B cell (primary cell): ENCODE results near the gene PRDM5. TPM values are rescaled to one million over a fixed set of nuclear protein-coding genes. Genes with fewer than 3 reads are reported as not detected.

Experiments
- ATAC-seq: fragments of 200-7000 bp; cut with Tn5 transposase; one replicate; pipeline ENCODE4 v1.10.0; 2021; ENCODE audit warnings: low read depth, mild to moderate bottlenecking, moderate number of reproducible peaks, moderate library complexity
- CTCF ChIA-PET: fragments of 350-600 bp; sonication (Branson Sonifier 250); formaldehyde crosslinking; loops from one replicate; lab custom pipeline; 2021; ENCODE audit warnings: antibody characterized with exemption, inconsistent platforms; lab: Charles Lee
- POLR2A ChIA-PET: fragments of 350-600 bp; sonication (Branson Sonifier 250); formaldehyde crosslinking; loops from one replicate; lab custom pipeline; 2021; ENCODE audit warnings: antibody characterized with exemption; lab: Charles Lee
- DNase-seq: peaks from one replicate; pipeline ENCODE4 v3.0.0; 2013
- H2AFZ ChIP-seq: 2 replicates; pipeline ENCODE4 v1.6.1; 2012; ENCODE audit warnings: mild to moderate bottlenecking, low read depth, low read length; ENCODE audit not compliant: insufficient read depth, poor library complexity, severe bottlenecking
- H3K27ac ChIP-seq, 2 donors: 1 replicate in 1 of 2; 2 replicates in 1 of 2; pipeline ENCODE4 v1.5.1; 2012 to 2013; ENCODE audit warnings: low read length in 2 of 2, mild to moderate bottlenecking in 2 of 2, moderate library complexity in 1 of 2
- H3K27me3 ChIP-seq, 4 experiments: fragments of 200-600 bp in 1 of 4; sonication (generic) in 1 of 4; replicated peaks in 1 of 4; 1 replicate in 2 of 4; 2 replicates in 2 of 4; pipeline versions ENCODE4 v1.6.1 to v1.7.0; 2013 to 2016; ENCODE audit warnings: low read length in 3 of 4, mild to moderate bottlenecking in 2 of 4, mixed read lengths in 1 of 4, moderate library complexity in 1 of 4; ENCODE audit not compliant: insufficient read depth in 4 of 4, control insufficient read depth in 3 of 4; ENCODE audit errors: control extremely low read depth in 1 of 4
- H3K36me3 ChIP-seq, 2 experiments: replicated peaks in 1 of 2; 1 replicate in 1 of 2; 2 replicates in 1 of 2; pipeline versions ENCODE4 v1.6.1 to v1.7.1; 2013; ENCODE audit warnings: low read length in 1 of 2; ENCODE audit not compliant: insufficient read depth in 2 of 2, control insufficient read depth in 1 of 2; ENCODE audit errors: control extremely low read depth in 1 of 2, extremely low read depth in 1 of 2
- H3K4me1 ChIP-seq, 2 donors: fragments of 200-600 bp in 1 of 2; sonication (generic) in 1 of 2; 1 replicate in 1 of 2; 2 replicates in 1 of 2; pipeline versions ENCODE4 v1.5.1 to v1.6.1; 2013 to 2017; ENCODE audit warnings: low read length in 2 of 2; ENCODE audit not compliant: control insufficient read depth in 2 of 2, insufficient read depth in 2 of 2
- H3K4me2 ChIP-seq: replicated peaks from 2 replicates; pipeline ENCODE3; 2012; ENCODE audit warnings: mild to moderate bottlenecking, low read depth, low read length; ENCODE audit not compliant: poor library complexity, severe bottlenecking
- H3K4me3 ChIP-seq, 5 experiments: fragments of 200-600 bp in 1 of 5; sonication (generic) in 1 of 5; 1 replicate in 3 of 5; 2 replicates in 2 of 5; pipeline versions ENCODE4 v1.5.1 to v1.7.0; 2011 to 2016; ENCODE audit warnings: low read length in 4 of 5, mild to moderate bottlenecking in 4 of 5, low read depth in 2 of 5, control low read depth in 1 of 5, moderate library complexity in 1 of 5; ENCODE audit not compliant: insufficient read depth in 1 of 5; ENCODE audit errors: control extremely low read depth in 1 of 5, extremely low read depth in 1 of 5
- H3K79me2 ChIP-seq: fragments of 200-600 bp; sonication (generic); one replicate; pipeline ENCODE4 v1.6.0; 2016; ENCODE audit warnings: low read length; ENCODE audit not compliant: control insufficient read depth, insufficient read depth
- H3K9ac ChIP-seq: fragments of 200-600 bp; sonication (generic); 2 replicates; pipeline ENCODE4 v1.6.1; 2017; ENCODE audit warnings: mild to moderate bottlenecking, low read length, moderate library complexity
- H3K9me3 ChIP-seq, 3 donors: one replicate each; pipeline versions ENCODE4 v1.6.1 to v1.7.1; 2013; ENCODE audit warnings: low read length in 2 of 3; ENCODE audit not compliant: control insufficient read depth in 2 of 3, insufficient read depth in 1 of 3; ENCODE audit errors: control extremely low read depth in 1 of 3
- H4K20me1 ChIP-seq: 2 replicates; pipeline ENCODE4 v1.6.0; 2012; ENCODE audit warnings: mild to moderate bottlenecking, low read length; ENCODE audit not compliant: insufficient read depth, control insufficient read depth, poor library complexity, severe bottlenecking
- H3K27ac Mint-ChIP-seq: one replicate; pipeline ENCODE4 v1.8.0; 2021; ENCODE audit warnings: mixed read lengths
- H3K27me3 Mint-ChIP-seq: one replicate; pipeline ENCODE4 v1.8.0; 2021; ENCODE audit warnings: mixed read lengths
- H3K4me1 Mint-ChIP-seq: one replicate; pipeline ENCODE4 v1.8.0; 2021; ENCODE audit warnings: mixed read lengths
- H3K4me3 Mint-ChIP-seq: one replicate; pipeline ENCODE4 v1.8.0; 2021; ENCODE audit warnings: mixed read lengths
- H3K9me3 Mint-ChIP-seq: one replicate; pipeline ENCODE4 v1.8.0; 2022; ENCODE audit warnings: mixed read lengths; ENCODE audit not compliant: insufficient read depth
- EZH2 ChIP-seq: IDR thresholded peaks from 2 replicates; pipeline ENCODE4 v1.6.1; 2012; ENCODE audit warnings: borderline replicate concordance, low read depth, mild to moderate bottlenecking, moderate library complexity, low read length; ENCODE audit not compliant: insufficient read depth, poor library complexity, severe bottlenecking
- WGBS: methylation state at CpG from one replicate; pipeline ENCODE4 v1.1.5; 2013; ENCODE audit warnings: missing lambda C conversion rate; ENCODE audit not compliant: insufficient coverage; 5-methylcytosine and 5-hydroxymethylcytosine counted together
- intact Hi-C: fragments of 100-400 bp; cut with micrococcal nuclease; formaldehyde crosslinking; loops from one replicate; pipeline ENCODE4 v1.10.0; 2022
- polyA plus RNA-seq: library from polyadenylated mRNA; depleted of rRNA; stranded (reverse); fragments of >200 nt; gene quantifications from 2 replicates; pipeline ENCODE4 v1.2.3, GENCODE V29; 2012
- total RNA-seq, 2 donors: library from RNA; stranded (reverse); fragments of 120-200 nt in 1 of 2; gene quantifications; 1 replicate in 1 of 2; 2 replicates in 1 of 2; pipeline versions ENCODE4 v1.2.3 to v1.2.4, GENCODE V29; 2013 to 2022
- TF ChIP-seq, protein P1 (sequence below): fragments of 200-600 bp; IDR thresholded peaks from one replicate; pipeline ENCODE4 v1.8.0; 2022; ENCODE audit warnings: antibody characterized with exemption, mild to moderate bottlenecking

PRDM5 gene
- total and polyA plus RNA-seq, 2 donors (not counting 1 experiment from before 2014, with no cell fraction given): not detected

GRCh38 chr4:120671538-120671937 lies 251.0 kb downstream of the PRDM5 start:
- Histone ChIP-seq H3K9me3 (peaks cover 0 to 5% (median 0%) of the 10 kb centered on the region in 3 donors), H3K79me2 (no peaks in the 10 kb centered on the region), H3K27ac (no peak overlapping the region), H3K36me3 (no peaks in the 10 kb centered on the region), H4K20me1 (no peaks in the 10 kb centered on the region), H3K4me3 (no peak overlapping the region), H3K4me1 (no peaks in the 10 kb centered on the region), H3K9ac (no peak overlapping the region), H3K27me3 (no peaks in the 10 kb centered on the region), H2AFZ (no peak overlapping the region), H3K4me2 (no peak overlapping the region)
- ATAC-seq: no peak
- H3K27me3 Mint-ChIP-seq: no peaks in the 10 kb centered on the region
- H3K4me3 Mint-ChIP-seq: no peak overlapping the region
- ChIA-PET CTCF (no interaction called here), POLR2A (no interaction called here)
- peaks cover 2% of the 10 kb centered on the region for H3K9me3 Mint-ChIP-seq
- DNase-seq: no peak
- no peaks in the 10 kb centered on the region for H3K4me1 Mint-ChIP-seq
- no peak overlapping the region for H3K27ac Mint-ChIP-seq
- no CpG with 5 or more reads among the region's 3 CpGs for WGBS
- TF ChIP-seq, protein P1, sequence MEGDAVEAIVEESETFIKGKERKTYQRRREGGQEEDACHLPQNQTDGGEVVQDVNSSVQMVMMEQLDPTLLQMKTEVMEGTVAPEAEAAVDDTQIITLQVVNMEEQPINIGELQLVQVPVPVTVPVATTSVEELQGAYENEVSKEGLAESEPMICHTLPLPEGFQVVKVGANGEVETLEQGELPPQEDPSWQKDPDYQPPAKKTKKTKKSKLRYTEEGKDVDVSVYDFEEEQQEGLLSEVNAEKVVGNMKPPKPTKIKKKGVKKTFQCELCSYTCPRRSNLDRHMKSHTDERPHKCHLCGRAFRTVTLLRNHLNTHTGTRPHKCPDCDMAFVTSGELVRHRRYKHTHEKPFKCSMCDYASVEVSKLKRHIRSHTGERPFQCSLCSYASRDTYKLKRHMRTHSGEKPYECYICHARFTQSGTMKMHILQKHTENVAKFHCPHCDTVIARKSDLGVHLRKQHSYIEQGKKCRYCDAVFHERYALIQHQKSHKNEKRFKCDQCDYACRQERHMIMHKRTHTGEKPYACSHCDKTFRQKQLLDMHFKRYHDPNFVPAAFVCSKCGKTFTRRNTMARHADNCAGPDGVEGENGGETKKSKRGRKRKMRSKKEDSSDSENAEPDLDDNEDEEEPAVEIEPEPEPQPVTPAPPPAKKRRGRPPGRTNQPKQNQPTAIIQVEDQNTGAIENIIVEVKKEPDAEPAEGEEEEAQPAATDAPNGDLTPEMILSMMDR: no peak
- TF ChIP-seq EZH2: no peak
- intact Hi-C loops: no loop called here

DNA sequence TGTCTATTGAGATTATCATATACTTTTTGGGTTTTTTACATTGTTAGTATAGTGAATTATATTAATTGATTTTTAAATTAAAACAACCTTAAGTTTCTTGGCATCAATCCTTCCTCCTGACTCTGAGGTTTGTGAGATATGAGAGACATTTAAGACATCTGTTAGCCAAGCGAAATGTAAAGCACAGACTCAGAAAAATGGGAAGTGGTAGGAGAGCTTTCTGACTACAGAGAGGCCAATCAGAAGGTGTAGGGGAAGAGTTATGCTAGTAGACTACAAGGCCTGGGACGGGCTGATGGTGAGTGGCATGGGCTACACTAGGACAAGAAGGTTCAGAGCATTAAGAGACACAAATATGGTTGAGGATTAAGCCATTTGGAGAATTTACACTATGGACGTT lies 255.4 kb downstream of the PRDM5 start:
- 72% methylated on average over 3 of the region's 3 CpGs for WGBS
- CTCF ChIA-PET: no interaction called here
- POLR2A ChIA-PET: no interaction called here
- Histone ChIP-seq H4K20me1 (no peaks in the 10 kb centered on the region), H2AFZ (no peak overlapping the region), H3K9me3 (no peaks in the 10 kb centered on the region), H3K4me1 (no peaks in the 10 kb centered on the region), H3K4me2 (no peak overlapping the region), H3K9ac (no peak overlapping the region), H3K4me3 (no peak overlapping the region), H3K36me3 (no peaks in the 10 kb centered on the region), H3K27me3 (no peaks in the 10 kb centered on the region), H3K79me2 (no peaks in the 10 kb centered on the region), H3K27ac (no peak overlapping the region)
- Mint-ChIP-seq H3K4me3 (no peak overlapping the region), H3K9me3 (no peaks in the 10 kb centered on the region), H3K4me1 (no peaks in the 10 kb centered on the region), H3K27me3 (no peaks in the 10 kb centered on the region), H3K27ac (no peak overlapping the region)
- TF ChIP-seq, protein P1: no peak
- TF ChIP-seq EZH2: no peak
- intact Hi-C loops: no loop called here
- ATAC-seq (no peak), DNase-seq (no peak)
